Measurements from ENCODE around the gene BCAN. TPM values are rescaled to one million over a fixed set of nuclear protein-coding genes. Genes with fewer than 3 reads are reported as not detected.

The BCAN gene
- total RNA-seq, 1 experiment from 2014 or later = 0.37 TPM

DNA sequence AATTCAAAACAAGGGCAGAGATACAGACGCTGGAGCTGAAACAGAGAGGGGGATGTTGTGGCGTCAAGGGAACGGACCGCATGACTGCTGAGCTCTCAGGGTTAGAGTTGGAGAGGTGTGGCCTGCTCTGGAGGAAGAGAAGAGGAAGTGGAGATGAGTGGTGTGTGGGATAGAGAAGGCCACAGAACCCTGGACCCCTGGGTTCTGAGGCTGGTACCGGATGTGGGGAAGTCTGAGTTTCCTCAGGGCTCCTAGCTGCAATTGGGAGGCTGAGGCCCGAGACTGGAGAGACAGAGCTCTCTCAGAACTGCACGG, 1.8 kb downstream of the BCAN start:
- Mint-ChIP-seq H3K36me3 (ENCODE audit: insufficient read depth, unreplicated experiment) (peaks cover 12% of the 10 kb centered on the region), H3K9me3 (ENCODE audit: unreplicated experiment) (no peaks in the 10 kb centered on the region)
- CTCF ChIA-PET = interaction anchor here (0.7 to 11.5 kb wide), 9 partner anchors 9 to 258 kb away, joined by 3 to 154 read pairs (median 9); no protein-coding TSS in a partner anchor

DNA sequence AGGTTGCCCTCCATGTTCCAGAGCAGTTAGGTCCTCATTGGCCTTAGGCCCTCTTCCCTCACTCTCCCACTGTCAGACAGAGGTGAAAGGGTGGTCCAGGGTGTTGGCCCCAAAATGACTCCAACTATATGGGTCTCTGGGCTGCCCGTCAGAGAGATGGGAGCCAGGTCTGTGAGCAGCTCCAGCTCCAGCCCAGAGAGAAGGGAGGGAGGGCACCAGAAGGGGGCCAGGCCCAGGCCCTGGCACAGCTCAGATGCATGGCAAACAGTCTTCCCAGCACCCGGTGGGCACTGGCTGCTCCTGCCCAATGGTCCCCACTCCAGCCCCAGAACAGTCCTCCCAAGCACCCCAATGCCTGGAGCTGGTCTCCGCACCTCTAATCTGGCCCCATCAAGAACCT, 2.2 kb downstream of the BCAN start:
- ChIA-PET CTCF (interaction anchor here (0.7 to 11.5 kb wide), 10 partner anchors 9 to 259 kb away, joined by 3 to 154 read pairs (median 8); no protein-coding TSS in a partner anchor), POLR2A (interaction anchor here (0.7 to 1.2 kb wide), 2 partner anchors 24 to 25 kb away, joined by 3 to 5 read pairs; partner anchors contain the start of gene HAPLN2)
- no TSS peak for BruUV-seq (replicated peaks)
- no peak overlapping the region for H3K4me3 Mint-ChIP-seq (ENCODE audit: unreplicated experiment)
- no peaks in the 10 kb centered on the region for H3K9me3 Mint-ChIP-seq (ENCODE audit: unreplicated experiment)
- intact Hi-C loops (cut with micrococcal nuclease) = no loop called here
- peaks cover 10% of the 10 kb centered on the region for H3K4me1 Mint-ChIP-seq (ENCODE audit: insufficient read depth, unreplicated experiment)
- no peak overlapping the region for H3K27ac Mint-ChIP-seq (ENCODE audit: low read depth, unreplicated experiment)
- no peak for DNase-seq (ENCODE audit: unreplicated experiment)
- peaks cover 8% of the 10 kb centered on the region for H3K36me3 Mint-ChIP-seq (ENCODE audit: insufficient read depth, unreplicated experiment)
- TF ChIP-seq, protein P1, sequence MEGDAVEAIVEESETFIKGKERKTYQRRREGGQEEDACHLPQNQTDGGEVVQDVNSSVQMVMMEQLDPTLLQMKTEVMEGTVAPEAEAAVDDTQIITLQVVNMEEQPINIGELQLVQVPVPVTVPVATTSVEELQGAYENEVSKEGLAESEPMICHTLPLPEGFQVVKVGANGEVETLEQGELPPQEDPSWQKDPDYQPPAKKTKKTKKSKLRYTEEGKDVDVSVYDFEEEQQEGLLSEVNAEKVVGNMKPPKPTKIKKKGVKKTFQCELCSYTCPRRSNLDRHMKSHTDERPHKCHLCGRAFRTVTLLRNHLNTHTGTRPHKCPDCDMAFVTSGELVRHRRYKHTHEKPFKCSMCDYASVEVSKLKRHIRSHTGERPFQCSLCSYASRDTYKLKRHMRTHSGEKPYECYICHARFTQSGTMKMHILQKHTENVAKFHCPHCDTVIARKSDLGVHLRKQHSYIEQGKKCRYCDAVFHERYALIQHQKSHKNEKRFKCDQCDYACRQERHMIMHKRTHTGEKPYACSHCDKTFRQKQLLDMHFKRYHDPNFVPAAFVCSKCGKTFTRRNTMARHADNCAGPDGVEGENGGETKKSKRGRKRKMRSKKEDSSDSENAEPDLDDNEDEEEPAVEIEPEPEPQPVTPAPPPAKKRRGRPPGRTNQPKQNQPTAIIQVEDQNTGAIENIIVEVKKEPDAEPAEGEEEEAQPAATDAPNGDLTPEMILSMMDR (IDR thresholded peaks at IDR 0.05; ENCODE audit: unreplicated experiment) = no peak
- H3K27me3 Mint-ChIP-seq (ENCODE audit: insufficient read depth, unreplicated experiment) = peaks cover 21% of the 10 kb centered on the region

More for the DNA sequence above, 1.8 kb downstream of the BCAN start:
- DNase-seq (ENCODE audit: unreplicated experiment) = no peak
- Mint-ChIP-seq H3K4me1 (ENCODE audit: insufficient read depth, unreplicated experiment) (peaks cover 14% of the 10 kb centered on the region), H3K27me3 (ENCODE audit: insufficient read depth, unreplicated experiment) (peaks cover 25% of the 10 kb centered on the region), H3K27ac (ENCODE audit: low read depth, unreplicated experiment) (no peak overlapping the region), H3K4me3 (ENCODE audit: unreplicated experiment) (no peak overlapping the region)
- POLR2A ChIA-PET = interaction anchor here (1.2 kb wide), 1 partner anchor 23 kb away, joined by 5 read pairs; no protein-coding TSS in a partner anchor
- TF ChIP-seq, protein P1 (IDR thresholded peaks at IDR 0.05; ENCODE audit: unreplicated experiment) = no peak
- intact Hi-C loops (cut with micrococcal nuclease) = no loop called here
- BruUV-seq (replicated peaks) = no TSS peak

DNA sequence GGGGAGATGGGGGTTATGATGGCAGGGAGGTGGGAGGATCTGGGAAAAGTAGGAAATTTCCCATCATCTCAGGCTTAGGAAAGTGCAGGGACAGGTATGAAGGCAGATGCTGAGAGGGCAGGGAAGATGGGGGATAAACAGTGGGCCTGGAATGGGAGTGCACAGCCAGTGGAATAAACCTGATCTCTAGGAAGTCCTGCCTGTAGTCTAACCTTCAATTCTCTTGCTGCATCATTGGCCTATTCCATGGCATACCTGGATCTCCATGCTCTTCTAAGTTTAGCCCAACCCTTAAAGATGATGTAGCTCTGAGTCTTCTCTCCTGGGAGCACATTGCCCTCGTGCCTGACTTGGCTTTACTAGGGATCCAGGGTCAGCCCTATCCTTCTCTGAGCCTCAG, 2.7 kb downstream of the BCAN start:
- POLR2A ChIA-PET = interaction anchor here (0.7 kb wide), 1 partner anchor 25 kb away, joined by 3 read pairs; the partner anchor contains the start of gene HAPLN2

DNA sequence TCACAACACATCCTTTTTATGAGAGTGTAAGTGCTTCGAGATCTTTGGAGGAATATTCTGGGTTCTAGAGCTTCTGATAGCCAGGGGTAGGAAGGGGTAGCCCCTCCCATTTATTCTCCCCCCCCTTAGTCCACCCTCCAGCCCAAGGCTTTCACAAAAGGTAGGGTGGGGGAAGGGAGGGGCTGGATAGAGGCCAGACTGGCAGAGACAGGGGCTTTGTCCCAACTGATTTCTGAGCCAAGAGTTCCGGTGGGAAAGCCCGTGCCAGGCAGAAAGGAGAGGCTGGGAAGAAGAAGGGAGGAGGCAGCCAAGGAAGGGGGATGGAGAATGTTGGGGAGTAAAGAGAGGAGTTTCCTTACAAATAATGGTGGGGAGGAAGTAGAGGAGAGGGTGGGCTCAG, 3.1 kb downstream of the BCAN start:
- Mint-ChIP-seq H3K9me3 (ENCODE audit: unreplicated experiment) (no peaks in the 10 kb centered on the region), H3K36me3 (ENCODE audit: insufficient read depth, unreplicated experiment) (peaks cover 7% of the 10 kb centered on the region), H3K27ac (ENCODE audit: low read depth, unreplicated experiment) (no peak overlapping the region), H3K27me3 (ENCODE audit: insufficient read depth, unreplicated experiment) (peaks cover 14% of the 10 kb centered on the region), H3K4me3 (ENCODE audit: unreplicated experiment) (no peak overlapping the region), H3K4me1 (ENCODE audit: insufficient read depth, unreplicated experiment) (peaks cover 1% of the 10 kb centered on the region)
- TF ChIP-seq, protein P1 (IDR thresholded peaks at IDR 0.05; ENCODE audit: unreplicated experiment) = no peak
- BruUV-seq (replicated peaks) = no TSS peak
- POLR2A ChIA-PET = no interaction called here
- CTCF ChIA-PET = interaction anchor here (0.8 to 11.5 kb wide), 9 partner anchors 12 to 260 kb away, joined by 3 to 154 read pairs (median 7); no protein-coding TSS in a partner anchor
- intact Hi-C loops (cut with micrococcal nuclease) = no loop called here
- DNase-seq (ENCODE audit: unreplicated experiment) = no peak

More for the DNA sequence above, 2.7 kb downstream of the BCAN start:
- no TSS peak for BruUV-seq (replicated peaks)
- Mint-ChIP-seq H3K9me3 (ENCODE audit: unreplicated experiment) (no peaks in the 10 kb centered on the region), H3K27ac (ENCODE audit: low read depth, unreplicated experiment) (no peak overlapping the region), H3K27me3 (ENCODE audit: insufficient read depth, unreplicated experiment) (peaks cover 16% of the 10 kb centered on the region), H3K4me3 (ENCODE audit: unreplicated experiment) (no peak overlapping the region), H3K4me1 (ENCODE audit: insufficient read depth, unreplicated experiment) (peaks cover 5% of the 10 kb centered on the region), H3K36me3 (ENCODE audit: insufficient read depth, unreplicated experiment) (peaks cover 7% of the 10 kb centered on the region)
- intact Hi-C loops (cut with micrococcal nuclease) = no loop called here
- CTCF ChIA-PET = interaction anchor here (0.8 to 11.5 kb wide), 9 partner anchors 13 to 259 kb away, joined by 3 to 154 read pairs (median 9); no protein-coding TSS in a partner anchor
- TF ChIP-seq, protein P1 (IDR thresholded peaks at IDR 0.05; ENCODE audit: unreplicated experiment) = no peak
- DNase-seq (ENCODE audit: unreplicated experiment) = no peak
